Testis (tissue), 3 donors: ENCODE measurements around the gene S100B. TPM values are rescaled to one million over a fixed set of nuclear protein-coding genes. Genes with fewer than 3 reads are reported as not detected.

Source experiments
- DNase-seq: peaks from one replicate; pipeline ENCODE4 v3.0.0-alpha.2; 2019
- H3K27ac ChIP-seq, 2 donors: fragments of 200-600 bp; sonication (generic); one replicate each; pipeline ENCODE4 v1.5.1; 2019
- H3K27me3 ChIP-seq: fragments of 200-600 bp; sonication (generic); one replicate; pipeline ENCODE4 v1.5.1; 2019
- H3K36me3 ChIP-seq: fragments of 200-600 bp; sonication (generic); one replicate; pipeline ENCODE4 v1.5.1; 2017; ENCODE audit warnings: low read depth; ENCODE audit errors: missing control alignments
- H3K4me1 ChIP-seq: fragments of 200-600 bp; sonication (generic); one replicate; pipeline ENCODE4 v1.5.1; 2019
- H3K4me3 ChIP-seq, 2 donors: fragments of 200-600 bp; sonication (generic); one replicate each; pipeline ENCODE4 v1.5.1; 2017 to 2019
- H3K9me3 ChIP-seq: fragments of 200-600 bp; sonication (generic); one replicate; pipeline ENCODE4 v1.5.1; 2017
- CTCF ChIP-seq, 3 experiments: fragments of 450-650 bp in 2 of 3; fragments of 200-600 bp in 1 of 3; sonication (generic) in 1 of 3; IDR thresholded peaks; one replicate each; pipeline ENCODE4 v1.5.1; 2016 to 2019; ENCODE audit warnings: antibody characterized with exemption in 3 of 3, mild to moderate bottlenecking in 2 of 3, moderate library complexity in 1 of 3
- POLR2A ChIP-seq: fragments of 450-650 bp; IDR thresholded peaks from one replicate; pipeline ENCODE4 v1.6.1; 2017; ENCODE audit warnings: antibody characterized with exemption, mild to moderate bottlenecking, moderate library complexity
- WGBS, 2 donors: methylation state at CpG; one replicate each; pipeline ENCODE4 v1.1.5; 2018; 5-methylcytosine and 5-hydroxymethylcytosine counted together
- intact Hi-C: fragments of 100-400 bp; cut with DNase I; formaldehyde crosslinking; loops from one replicate; pipeline ENCODE4 v1.15.1; 2023; ENCODE audit warnings: low total_unique reads
- polyA plus RNA-seq: library from polyadenylated mRNA; stranded (reverse); fragments of 350-450 nt; fragmentation: Illumina TruSeq; extraction: RNeasy Lipid Tissue Mini Kit (QIAGEN cat#74804); gene quantifications from one replicate; pipeline ENCODE4 v1.2.3, GENCODE V29; 2014; ENCODE audit warnings: low read depth, low replicate concordance; ENCODE audit not compliant: insufficient read depth
- total RNA-seq, 2 donors: library from RNA; depleted of rRNA; stranded (reverse); fragments of >200 nt; gene quantifications; one replicate each; pipeline ENCODE4 v1.2.3, GENCODE V29; 2016

Gene S100B
- total and polyA plus RNA-seq, 3 donors from 2014 or later = 2.7 to 7.4 (median 7.1) TPM

DNA sequence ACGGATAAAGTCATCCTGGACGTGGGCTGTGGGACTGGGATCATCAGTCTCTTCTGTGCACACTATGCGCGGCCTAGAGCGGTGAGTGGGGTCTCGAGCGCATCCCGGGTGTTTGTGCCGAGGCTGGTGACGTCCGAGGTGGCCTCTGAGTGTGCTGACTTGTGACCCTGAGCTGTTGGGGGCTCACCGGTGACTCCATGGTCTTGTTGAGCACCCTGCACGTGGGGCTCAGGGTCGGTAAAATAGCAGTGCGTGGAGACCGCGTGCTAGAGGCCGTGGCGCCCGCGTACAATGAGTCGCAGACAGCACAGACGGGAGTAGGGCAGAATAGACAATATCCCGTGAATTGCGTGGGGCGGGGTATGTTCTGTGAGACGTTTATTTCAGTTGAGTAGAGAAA lies 43.7 kb upstream of the S100B start:
- Histone ChIP-seq H3K27me3 (no peaks in the 10 kb centered on the region), H3K4me1 (peaks cover 15% of the 10 kb centered on the region), H3K4me3 (no peak overlapping the region), H3K36me3 (no peaks in the 10 kb centered on the region), H3K9me3 (no peaks in the 10 kb centered on the region), H3K27ac (no peak overlapping the region)
- no peak for TF ChIP-seq CTCF (IDR thresholded peaks at IDR 0.05)
- TF ChIP-seq POLR2A = no peak
- no peak for DNase-seq
- 92 to 94% methylated on average over 18 to 27 of the region's 27 CpGs for WGBS, 2 donors
- intact Hi-C loops = no loop called here

- no peak overlapping the region for H3K27ac ChIP-seq
- TF ChIP-seq POLR2A (no peak), CTCF (IDR thresholded peaks at IDR 0.05) (no peak)
- intact Hi-C loops = no loop called here
- H3K4me1 ChIP-seq = peaks cover 5% of the 10 kb centered on the region
- 92 to 95% methylated on average over 9 of the region's 9 CpGs for WGBS, 2 donors
- H3K4me3 ChIP-seq = no peak overlapping the region
- no peak for DNase-seq
- no peaks in the 10 kb centered on the region for H3K36me3 ChIP-seq
- no peaks in the 10 kb centered on the region for H3K9me3 ChIP-seq
- no peaks in the 10 kb centered on the region for H3K27me3 ChIP-seq
These were observed 41.8 kb upstream of the S100B start for GRCh38 chr21:46646541-46647154.

DNA sequence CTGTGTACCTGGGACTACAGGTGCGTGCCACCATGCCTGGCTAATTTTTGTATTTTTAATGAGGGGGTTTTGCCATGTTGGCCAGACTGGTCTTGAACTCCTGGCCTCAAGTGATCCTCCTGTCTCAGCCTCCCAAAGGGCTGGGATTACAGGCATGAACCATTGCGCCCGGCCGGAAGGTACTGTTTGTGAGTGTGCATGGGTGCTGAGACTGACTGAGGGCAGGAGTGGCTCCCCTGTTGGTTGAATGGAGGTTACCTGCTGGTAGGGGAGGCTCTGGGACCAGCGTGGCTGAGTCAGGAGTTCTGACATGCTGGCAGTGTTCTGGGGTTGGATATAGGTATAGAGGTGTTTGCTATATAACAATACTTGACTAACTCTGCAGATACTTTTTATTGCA lies 41.0 kb upstream of the S100B start:
- no peak for TF ChIP-seq POLR2A
- TF ChIP-seq CTCF (IDR thresholded peaks at IDR 0.05) = no peak
- Histone ChIP-seq H3K4me3 (no peak overlapping the region), H3K9me3 (no peaks in the 10 kb centered on the region), H3K36me3 (no peaks in the 10 kb centered on the region), H3K27ac (no peak overlapping the region), H3K4me1 (no peaks in the 10 kb centered on the region), H3K27me3 (no peaks in the 10 kb centered on the region)
- intact Hi-C loops = no loop called here
- 93 to 98% methylated on average over 5 of the region's 5 CpGs for WGBS, 2 donors
- DNase-seq = no peak

- no peak for TF ChIP-seq CTCF (IDR thresholded peaks at IDR 0.05)
- TF ChIP-seq POLR2A = no peak
- Histone ChIP-seq H3K27me3 (no peaks in the 10 kb centered on the region), H3K9me3 (no peaks in the 10 kb centered on the region), H3K27ac (no peak overlapping the region), H3K4me1 (no peaks in the 10 kb centered on the region), H3K4me3 (no peak overlapping the region), H3K36me3 (no peaks in the 10 kb centered on the region)
- WGBS, 2 donors = 88% methylated on average over 12 of the region's 12 CpGs
- no peak for DNase-seq
- intact Hi-C loops = no loop called here
These were observed 38.7 kb upstream of the S100B start for GRCh38 chr21:46643379-46644177.
